GM19463 (cell line): ENCODE results near the gene GDPD3.
A peak's percentile ranks its signal among the peaks of the same experiment; 100 is the strongest.

Source experiments
- ATAC-seq: cut with Tn5 transposase; IDR thresholded peaks from one replicate; pipeline ENCODE4 v1.9.1; 2021; ENCODE audit warnings: mild to moderate bottlenecking, moderate library complexity; ENCODE audit not compliant: unreplicated experiment

The GDPD3 gene

GRCh38 chr16:30082545-30083090 is 30.7 kb downstream of the GDPD3 start:
- ATAC-seq: no peak

- no peak for ATAC-seq
Measured at GRCh38 chr16:30079480-30079879, 33.9 kb downstream of the GDPD3 start.

- no peak for ATAC-seq
Measured at GRCh38 chr16:30078744-30079143, 34.6 kb downstream of the GDPD3 start.

GRCh38 chr16:30077656-30078055 is 35.7 kb downstream of the GDPD3 start:
- no peak for ATAC-seq

- peak; percentile 22 for ATAC-seq
Measured at GRCh38 chr16:30076276-30076791, 37.0 kb downstream of the GDPD3 start.

GRCh38 chr16:30075503-30076275 is 37.6 kb downstream of the GDPD3 start, which contains the start of gene PPP4C:
Gene PPP4C, plus strand, starts transcription at chr16:30075994. Its CDS starts 384 bp downstream, at chr16:30076378.
- peak; percentile 86 for ATAC-seq

- no peak for ATAC-seq
Measured at GRCh38 chr16:30070490-30070889, 42.8 kb downstream of the GDPD3 start.

GRCh38 chr16:30069611-30070462 is 43.5 kb downstream of the GDPD3 start:
- ATAC-seq: no peak

GRCh38 chr16:30068750-30069610 is 44.4 kb downstream of the GDPD3 start:
- ATAC-seq: no peak

GRCh38 chr16:30068333-30068732 is 45.0 kb downstream of the GDPD3 start:
- no peak for ATAC-seq

- no peak for ATAC-seq
Measured at GRCh38 chr16:30067584-30067916, 45.8 kb downstream of the GDPD3 start.

GRCh38 chr16:30066761-30067583 is 46.4 kb downstream of the GDPD3 start:
- no peak for ATAC-seq

- ATAC-seq: no peak
Measured at GRCh38 chr16:30065943-30066760, 47.2 kb downstream of the GDPD3 start.

- peak; percentile 75 for ATAC-seq
Measured at GRCh38 chr16:30065102-30065942, 48.0 kb downstream of the GDPD3 start, which contains the start of gene ALDOA. Gene ALDOA, plus strand, starts transcription at chr16:30065760. Its CDS starts 1,138 bp downstream, at chr16:30066898.

GRCh38 chr16:30064729-30065101 is 48.6 kb downstream of the GDPD3 start:
- no peak for ATAC-seq

GRCh38 chr16:30063893-30064728 is 49.2 kb downstream of the GDPD3 start:
- ATAC-seq: peak; percentile 28

- ATAC-seq: no peak
Measured at GRCh38 chr16:30063278-30063892, 50.0 kb downstream of the GDPD3 start.
